GM21786 (cell line): ENCODE results near the gene RIOK2.
"Not testable (repeated sequence)": the region's sequence is repeated elsewhere in the genome, so short reads cannot be mapped to it uniquely, and the experiment has no call there.

ENCODE experiments used
- ATAC-seq: cut with Tn5 transposase; IDR thresholded peaks from one replicate; pipeline ENCODE4 v1.9.1; 2021; ENCODE audit not compliant: unreplicated experiment

RIOK2 gene

DNA sequence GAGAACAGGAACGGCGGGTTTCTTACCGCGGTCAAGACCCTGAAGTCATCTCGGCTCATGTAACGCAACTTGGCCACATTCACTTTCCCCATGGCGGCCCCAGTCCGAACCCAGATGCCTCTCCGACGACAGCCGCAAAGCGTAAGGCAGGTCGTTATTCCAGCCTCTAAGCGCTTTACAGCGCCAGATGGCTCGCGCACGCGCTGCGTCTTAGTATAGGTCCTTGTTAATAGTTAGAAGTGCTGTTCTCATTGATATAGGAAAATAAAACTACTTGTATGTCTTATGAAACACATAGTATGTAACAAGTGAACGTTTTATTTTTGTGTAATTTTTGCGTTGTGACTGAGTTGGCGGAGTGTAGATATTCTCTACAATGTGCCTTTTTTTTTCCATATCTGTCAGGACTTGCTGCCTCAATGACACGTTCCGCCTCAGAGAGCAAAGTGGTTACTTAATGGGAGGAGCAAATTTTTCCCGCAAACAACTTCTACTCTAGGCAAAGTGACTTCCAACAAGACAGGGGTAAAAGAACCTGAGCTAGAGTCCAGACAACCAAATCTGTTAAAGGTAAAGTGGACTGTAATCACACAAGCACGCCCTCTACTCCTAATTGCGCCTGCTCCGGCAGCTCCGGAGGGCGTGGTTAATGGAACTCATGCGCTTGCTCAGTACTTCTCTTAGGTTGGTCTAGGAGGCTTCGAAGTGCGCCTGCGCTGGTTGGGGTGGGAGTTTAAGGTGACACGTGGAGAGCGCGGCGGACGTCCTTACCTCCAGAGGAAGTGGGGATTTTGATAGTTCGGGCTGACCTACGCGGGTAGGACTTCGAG lies at the start of gene RIOK2:
TSS of gene RIOK2 (minus strand) at position 148 of the 830 bp plus-strand sequence. CDS start at position 92, 56 bp downstream.
- peak; percentile 91 for ATAC-seq

DNA sequence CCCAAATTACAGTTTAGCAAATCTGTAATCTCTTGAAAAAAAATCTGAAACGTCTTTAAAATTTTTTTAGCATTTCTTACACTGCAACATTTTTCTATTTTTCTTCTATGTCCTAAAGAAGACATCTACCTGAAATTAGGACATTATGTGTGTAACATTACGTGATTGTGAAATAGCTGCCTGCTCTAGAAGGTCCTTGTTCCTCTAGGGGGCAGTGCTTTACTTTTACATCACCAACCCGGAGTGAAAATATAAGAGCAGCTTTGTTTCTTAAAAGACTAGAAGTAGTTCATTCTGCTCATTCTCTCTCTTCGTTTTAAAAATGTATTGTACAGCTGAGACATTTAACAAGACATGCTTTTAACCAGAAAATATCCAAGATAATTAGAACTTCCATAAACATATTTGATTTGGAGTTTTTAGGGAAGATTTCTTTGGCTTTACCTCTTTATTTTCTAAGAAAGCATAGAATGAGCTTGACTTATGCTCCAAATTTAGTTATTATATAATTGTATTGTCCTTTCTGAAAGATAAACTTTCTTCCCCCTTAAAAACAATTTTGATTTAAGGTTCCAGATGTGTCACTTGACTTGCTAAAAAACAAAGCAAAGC lies 48.1 kb upstream of the RIOK2 start:
- ATAC-seq, result peak; percentile 91

DNA sequence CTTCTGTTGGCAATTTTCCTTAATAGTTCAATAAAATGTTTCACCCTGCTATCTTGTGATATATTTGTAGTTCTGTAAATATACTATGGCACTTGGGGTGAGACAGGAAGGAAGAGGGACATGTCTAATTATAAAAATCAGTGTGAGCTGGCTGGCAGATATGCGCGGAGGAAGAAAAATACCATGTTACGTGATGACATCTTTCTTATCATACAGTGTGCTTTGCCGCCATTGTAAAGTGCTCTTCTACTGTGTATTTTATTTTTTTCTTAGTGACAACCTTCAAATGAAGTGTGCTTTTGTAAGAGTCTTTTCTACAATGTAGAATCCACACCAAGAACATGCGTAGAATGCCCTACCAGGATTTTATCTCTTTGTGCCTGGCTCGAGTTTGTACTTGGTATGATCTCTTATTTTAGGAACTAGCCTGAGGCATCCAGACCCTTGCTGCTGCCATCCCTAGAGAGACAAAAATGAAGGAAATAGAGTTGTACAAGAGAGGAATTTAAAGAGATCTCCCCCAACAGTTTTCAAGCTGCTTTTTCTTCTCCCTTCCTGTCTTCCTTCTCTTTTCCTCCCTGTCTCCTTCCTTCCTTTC lies 46.7 kb upstream of the RIOK2 start:
- ATAC-seq, result no peak

GRCh38 chr5:97229196-97229595 lies 46.1 kb upstream of the RIOK2 start:
- ATAC-seq, result no peak

DNA sequence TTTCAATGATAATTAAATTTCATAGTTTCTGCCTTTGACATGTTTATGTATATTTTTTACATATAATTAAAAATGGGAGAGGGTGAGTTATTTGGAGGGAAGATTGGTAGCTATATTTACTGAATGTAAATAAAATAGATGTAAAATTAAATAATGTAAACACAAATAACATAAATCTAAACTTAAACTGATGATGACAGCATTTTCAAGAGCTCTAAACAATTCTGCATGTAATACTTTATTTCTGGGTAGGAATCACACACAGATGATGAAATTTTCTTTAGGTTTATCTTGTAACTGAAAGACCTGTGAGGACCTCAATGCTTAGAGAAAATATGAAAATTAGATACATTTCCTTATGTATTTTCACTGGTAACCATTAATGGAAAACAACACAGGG lies 42.2 kb upstream of the RIOK2 start:
- ATAC-seq, result no peak

DNA sequence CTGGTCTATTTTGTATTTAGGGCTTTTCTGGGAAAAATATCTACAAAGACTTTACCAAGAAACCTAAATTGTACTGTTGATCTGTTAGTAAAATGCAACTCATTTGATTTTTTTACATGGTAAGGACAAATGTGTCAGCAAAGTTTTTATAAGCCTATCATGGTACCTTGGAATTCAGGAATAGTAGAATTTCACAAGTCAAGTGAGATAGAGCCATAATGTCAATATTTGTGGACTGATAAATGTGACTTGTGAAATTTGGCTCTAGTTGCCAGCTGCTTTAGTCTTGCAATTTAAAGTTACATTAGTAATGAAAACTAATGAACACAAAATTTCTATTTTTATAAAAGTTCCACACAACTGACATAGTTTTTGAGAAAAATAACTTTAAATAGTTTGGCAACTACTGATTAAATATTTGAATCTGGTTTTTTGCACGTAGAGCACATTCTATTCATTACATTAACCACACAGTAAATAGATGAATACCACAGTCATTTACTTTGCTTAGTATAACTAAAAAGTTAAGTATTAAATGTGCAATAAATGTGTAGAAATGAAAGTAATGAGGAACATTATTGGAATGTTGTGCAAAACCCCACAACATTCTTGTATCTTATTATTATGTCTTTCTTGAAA lies 41.2 kb upstream of the RIOK2 start:
- ATAC-seq, result no peak

- no peak for ATAC-seq
Observed at GRCh38 chr5:97223596-97223995, 40.5 kb upstream of the RIOK2 start.

GRCh38 chr5:97209343-97209742 lies 26.3 kb upstream of the RIOK2 start:
- ATAC-seq, result no peak

DNA sequence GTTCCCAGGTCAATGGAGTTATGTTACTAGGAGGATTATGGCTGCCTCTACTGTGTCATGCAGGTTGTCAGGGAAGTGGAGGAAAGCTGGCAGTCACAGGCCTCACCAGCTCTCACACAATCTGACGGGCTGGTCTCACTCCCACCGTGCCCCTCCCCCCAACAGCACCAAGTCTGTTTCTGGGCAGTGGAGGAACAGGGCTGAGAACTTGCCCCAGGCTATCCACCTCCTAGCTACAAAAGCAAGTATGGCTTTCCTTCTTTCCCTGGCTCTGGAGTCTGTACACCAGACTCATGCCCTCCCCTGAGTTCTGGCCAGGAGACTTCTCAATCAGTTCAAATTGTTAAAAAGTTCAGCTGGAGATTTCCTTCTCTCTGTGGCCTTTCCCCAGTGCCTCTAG lies 25.7 kb upstream of the RIOK2 start:
- no peak for ATAC-seq

DNA sequence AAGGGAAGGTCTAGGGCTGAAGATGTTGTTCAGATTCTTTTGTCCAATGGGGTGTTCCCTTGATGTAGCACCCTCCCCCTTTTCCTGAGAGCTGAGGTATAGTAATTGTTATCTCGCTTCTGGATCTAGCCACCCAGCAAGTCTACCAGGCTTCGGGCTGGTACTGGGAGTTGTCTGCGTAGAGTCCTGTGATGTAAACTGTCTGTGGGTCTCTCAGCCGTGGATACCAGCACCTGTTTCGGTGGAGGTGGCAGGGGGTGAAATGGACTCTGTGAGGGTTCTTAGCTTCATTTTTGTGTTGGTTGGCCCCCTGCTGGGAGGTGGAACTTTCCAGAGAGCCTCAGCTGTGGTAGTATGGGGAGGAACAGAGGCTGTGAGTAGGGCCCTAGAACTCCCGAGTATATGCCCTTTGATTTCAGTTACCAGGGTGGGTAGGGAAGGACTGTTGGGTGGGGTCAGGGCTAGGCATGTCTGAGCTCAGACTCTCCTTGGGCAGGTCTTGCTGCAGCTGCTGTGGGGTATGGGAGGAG lies 25.2 kb upstream of the RIOK2 start:
- no peak for ATAC-seq

GRCh38 chr5:97194366-97194765 lies 11.3 kb upstream of the RIOK2 start:
- ATAC-seq, result no peak

DNA sequence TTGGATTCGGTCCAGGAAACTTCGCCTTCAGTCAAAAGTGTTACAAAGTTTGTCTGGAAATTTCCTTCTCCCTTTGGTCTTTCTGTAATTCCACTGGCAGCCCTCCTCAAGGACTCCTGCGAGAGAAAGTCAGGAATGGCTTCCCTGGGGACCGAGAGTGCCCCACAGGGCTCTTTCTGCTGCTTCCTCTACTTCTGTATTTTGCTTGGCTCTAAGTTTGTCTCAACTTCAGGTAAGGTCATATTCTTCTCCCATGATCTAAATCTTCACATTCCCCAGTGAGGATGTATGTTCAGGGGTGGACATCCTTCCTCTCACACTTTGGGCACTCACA lies 10.3 kb upstream of the RIOK2 start:
- ATAC-seq, result no peak

DNA sequence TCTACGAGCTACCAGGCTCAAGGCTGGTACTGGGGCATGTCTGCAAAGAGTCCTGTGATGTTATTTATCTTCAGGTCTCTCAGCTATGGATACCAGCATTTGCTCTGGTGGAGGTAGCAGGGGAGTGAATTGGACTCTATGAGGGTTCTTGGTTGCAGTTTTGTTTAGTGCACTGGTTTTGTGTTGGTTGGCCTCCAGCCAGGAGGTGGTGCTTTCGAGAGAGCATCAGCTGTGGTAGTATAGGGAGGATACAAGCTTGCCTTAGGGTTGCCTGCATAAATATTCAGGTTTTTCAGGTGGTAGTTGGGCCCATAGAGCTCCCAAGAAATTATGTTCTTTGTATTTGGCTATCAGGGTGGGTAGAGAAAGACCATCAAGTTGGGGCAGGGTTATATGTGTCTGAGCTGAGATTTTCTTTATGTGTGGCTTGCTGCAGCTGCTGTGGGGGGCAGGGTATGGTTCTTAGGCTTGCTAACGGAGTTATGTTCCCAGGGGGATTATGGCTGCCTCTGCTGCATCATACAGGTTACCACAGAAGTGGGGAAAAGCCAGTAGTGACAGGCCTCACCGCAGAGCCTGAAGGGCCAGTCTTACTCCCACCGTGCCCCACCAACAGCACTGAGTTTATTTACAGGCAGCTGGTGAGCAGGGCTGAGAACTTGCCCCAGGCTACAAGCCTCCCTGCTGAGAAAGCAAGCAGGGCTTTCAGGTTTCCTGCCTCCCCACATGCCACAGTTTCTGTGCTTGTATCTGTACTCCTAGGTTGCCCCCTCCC lies 9.7 kb upstream of the RIOK2 start:
- peak; percentile 64 for ATAC-seq

- ATAC-seq, result no peak
Observed at GRCh38 chr5:97191893-97192292, 8.8 kb upstream of the RIOK2 start.

- not testable (repeated sequence) for ATAC-seq
Observed at GRCh38 chr5:97189523-97189922, 6.5 kb upstream of the RIOK2 start.

DNA sequence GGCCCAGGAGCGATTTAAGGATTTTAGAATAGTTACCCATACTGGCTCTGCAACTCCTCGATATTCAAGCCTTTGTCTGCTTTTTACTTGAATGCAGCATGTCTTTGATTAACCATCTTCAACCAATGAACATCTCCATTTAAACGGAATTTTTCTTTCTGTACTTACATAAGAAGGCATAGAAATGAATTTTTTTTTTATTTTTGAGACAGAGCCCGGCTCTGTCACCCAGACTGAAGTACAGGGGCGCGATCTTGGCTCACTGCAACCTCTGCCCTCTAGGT lies 825 bp upstream of the RIOK2 start:
- ATAC-seq, result no peak

GRCh38 chr5:97182571-97183099 lies 412 bp downstream of the RIOK2 start:
- no peak for ATAC-seq

GRCh38 chr5:97181856-97182545 lies 1.0 kb downstream of the RIOK2 start:
- no peak for ATAC-seq

DNA sequence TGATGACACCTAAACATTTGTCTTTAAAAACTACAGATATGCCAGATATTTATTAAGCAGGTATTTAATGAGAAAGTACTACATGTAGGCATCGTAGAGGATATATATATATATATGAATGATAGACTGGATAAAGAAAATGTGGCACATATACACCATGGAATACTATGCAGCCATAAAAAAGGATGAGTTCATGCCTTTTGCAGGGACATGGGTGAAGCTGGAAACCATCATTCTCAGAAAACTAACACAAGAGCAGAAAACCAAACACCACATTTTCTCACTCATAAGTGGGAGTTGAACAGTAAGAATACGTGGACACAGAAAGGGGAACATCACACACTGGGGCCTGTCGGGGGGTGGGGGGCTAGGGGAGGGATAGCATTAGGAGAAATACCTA lies 3.6 kb downstream of the RIOK2 start:
- ATAC-seq, result not testable (repeated sequence)

DNA sequence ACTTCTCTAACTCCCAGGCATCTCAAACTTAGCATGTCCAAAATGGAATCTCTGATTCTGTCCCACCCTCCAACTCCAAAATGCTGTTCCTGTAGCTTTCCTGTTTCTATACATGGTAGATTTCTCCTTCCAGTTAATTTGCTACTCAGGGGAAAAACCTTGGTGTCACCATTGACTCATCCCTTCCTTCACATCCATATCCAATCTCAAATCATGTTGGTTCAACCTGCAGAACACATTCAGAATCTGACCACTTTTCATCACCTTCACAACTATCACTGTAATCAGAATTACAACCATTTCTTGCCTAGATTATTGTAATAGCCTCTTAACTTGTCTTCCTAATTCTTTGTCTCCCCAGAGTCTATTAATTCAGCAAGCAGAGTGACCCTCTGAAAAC lies 10.8 kb downstream of the RIOK2 start:
- ATAC-seq, result no peak
